Brain microvascular endothelial cell (primary cell): ENCODE measurements around the gene RPL13.

Experiments used
- DNase-seq: peaks from one replicate; pipeline ENCODE4 v3.0.0-alpha.2; 2020
- H3K27ac ChIP-seq: fragments of 250-450 bp; sonication (Bioruptor Pico); 2 replicates; pipeline ENCODE4 v1.5.1; 2020; ENCODE audit warnings: mild to moderate bottlenecking, moderate library complexity
- H3K27me3 ChIP-seq: fragments of 250-450 bp; sonication (Bioruptor Pico); replicated peaks from 2 replicates; pipeline ENCODE4 v1.5.1; 2020; ENCODE audit warnings: mild to moderate bottlenecking
- H3K36me3 ChIP-seq: fragments of 250-450 bp; sonication (Bioruptor Pico); replicated peaks from 2 replicates; pipeline ENCODE4 v1.5.1; 2020; ENCODE audit warnings: mild to moderate bottlenecking
- H3K4me3 ChIP-seq: 2 replicates; pipeline ENCODE4 v1.5.1; 2011; ENCODE audit warnings: low read depth, mild to moderate bottlenecking, control low read depth, low read length, moderate library complexity
- CTCF ChIP-seq: IDR thresholded peaks from 2 replicates; pipeline ENCODE4 v1.5.1; 2011; ENCODE audit warnings: low read depth, mild to moderate bottlenecking, moderate library complexity, low read length, control low read depth, inconsistent platforms; ENCODE audit errors: missing control alignments
- in situ Hi-C: cut with HindIII; loops from 2 replicates; pipeline ENCODE4 v1.10.0; 2017; ENCODE audit warnings: low sequenced_read_pairs, low pct_ligation_motif_present

Gene RPL13

GRCh38 chr16:89613231-89613953, 52.9 kb downstream of the RPL13 start, which contains the start of gene DPEP1:
DPEP1 (plus strand) TSS chr16:89613642; CDS start chr16:89630411, 16,769 bp downstream.
- no peak for TF ChIP-seq CTCF
- Histone ChIP-seq H3K27ac (no peak within 1 kb of the TSS), H3K4me3 (no peak within 1 kb of the TSS), H3K36me3 (no peaks in the 10 kb centered on the region), H3K27me3 (no peaks in the 10 kb centered on the region)
- DNase-seq = no peak
- in situ Hi-C loops = no loop called here

GRCh38 chr16:89613954-89614459, 53.5 kb downstream of the RPL13 start:
- no peak for DNase-seq
- in situ Hi-C loops = no loop called here
- no peaks in the 10 kb centered on the region for H3K36me3 ChIP-seq
- no peak overlapping the region for H3K27ac ChIP-seq
- TF ChIP-seq CTCF = no peak
- no peaks in the 10 kb centered on the region for H3K27me3 ChIP-seq
- H3K4me3 ChIP-seq = no peak overlapping the region
